H9 (cell line): Measurements from ENCODE around the gene TGFA. TPM values are rescaled to one million over a fixed set of nuclear protein-coding genes. Genes with fewer than 3 reads are reported as not detected.

Source experiments
- DNase-seq: peaks from one replicate; pipeline ENCODE4 v3.0.0-alpha.2; 2017
- H2AFZ ChIP-seq: one replicate; pipeline ENCODE4 v1.6.1; 2013; ENCODE audit warnings: mild to moderate bottlenecking, low read length, control low read depth, moderate library complexity
- H2AK5ac ChIP-seq: 2 replicates; pipeline ENCODE4 v1.6.1; 2013; ENCODE audit warnings: low read length, control low read depth, mixed read lengths; ENCODE audit not compliant: insufficient read length
- H2BK120ac ChIP-seq: one replicate; pipeline ENCODE4 v1.6.1; 2013; ENCODE audit warnings: low read depth, mild to moderate bottlenecking, low read length, control low read depth, inconsistent platforms; ENCODE audit not compliant: poor library complexity, severe bottlenecking
- H2BK12ac ChIP-seq: 2 replicates; pipeline ENCODE4 v1.6.1; 2013; ENCODE audit warnings: low read length, control low read depth, mixed read lengths, low read depth; ENCODE audit not compliant: insufficient read length
- H2BK15ac ChIP-seq: 2 replicates; pipeline ENCODE4 v1.6.1; 2013; ENCODE audit warnings: low read depth, low read length, control low read depth
- H2BK20ac ChIP-seq: one replicate; pipeline ENCODE4 v1.6.1; 2013; ENCODE audit warnings: low read depth, mild to moderate bottlenecking, low read length, control low read depth, inconsistent platforms; ENCODE audit not compliant: poor library complexity, severe bottlenecking
- H2BK5ac ChIP-seq: 2 replicates; pipeline ENCODE4 v1.6.1; 2013; ENCODE audit warnings: low read length, control low read depth, mixed read lengths; ENCODE audit not compliant: insufficient read length
- H3K14ac ChIP-seq: 2 replicates; pipeline ENCODE4 v1.6.1; 2013; ENCODE audit warnings: low read length, control low read depth; ENCODE audit not compliant: insufficient read depth
- H3K18ac ChIP-seq: 2 replicates; pipeline ENCODE4 v1.6.1; 2013; ENCODE audit warnings: low read depth, mild to moderate bottlenecking, mixed read lengths, low read length, control low read depth; ENCODE audit not compliant: insufficient read length
- H3K23ac ChIP-seq: 2 replicates; pipeline ENCODE4 v1.6.1; 2013; ENCODE audit warnings: low read length, control low read depth, mixed read lengths, low read depth; ENCODE audit not compliant: insufficient read length
- H3K23me2 ChIP-seq: 2 replicates; pipeline ENCODE4 v1.6.1; 2013; ENCODE audit warnings: low read depth, mild to moderate bottlenecking, mixed read lengths, low read length, control low read depth; ENCODE audit not compliant: insufficient read length, poor library complexity, severe bottlenecking
- H3K27ac ChIP-seq: 2 replicates; pipeline ENCODE4 v1.5.1; 2013; ENCODE audit warnings: low read length, control low read depth, mixed read lengths, low read depth; ENCODE audit not compliant: insufficient read length
- H3K27me3 ChIP-seq: 2 replicates; pipeline ENCODE4 v1.6.1; 2013; ENCODE audit warnings: low read length, control low read depth, inconsistent platforms; ENCODE audit not compliant: insufficient read depth
- H3K4ac ChIP-seq: 2 replicates; pipeline ENCODE4 v1.6.1; 2013; ENCODE audit warnings: low read depth, mild to moderate bottlenecking, control low read depth, inconsistent platforms, low read length, moderate library complexity
- H3K4me1 ChIP-seq: 2 replicates; pipeline ENCODE4 v1.6.1; 2013; ENCODE audit warnings: low read length, control low read depth, inconsistent platforms; ENCODE audit not compliant: insufficient read depth
- H3K4me2 ChIP-seq: 2 replicates; pipeline ENCODE4 v1.6.1; 2013; ENCODE audit warnings: low read length, control low read depth, mixed read lengths; ENCODE audit not compliant: insufficient read length, insufficient read depth
- H3K56ac ChIP-seq: 2 replicates; pipeline ENCODE4 v1.6.1; 2013; ENCODE audit warnings: low read depth, mild to moderate bottlenecking, mixed read lengths, low read length, control low read depth; ENCODE audit not compliant: insufficient read length
- H3K79me1 ChIP-seq: 2 replicates; pipeline ENCODE4 v1.6.1; 2013; ENCODE audit warnings: low read depth, mild to moderate bottlenecking, moderate library complexity, low read length, control low read depth, inconsistent platforms; ENCODE audit not compliant: insufficient read depth, poor library complexity, severe bottlenecking
- H3K79me2 ChIP-seq: 2 replicates; pipeline ENCODE4 v1.6.1; 2013; ENCODE audit warnings: low read length, control low read depth, inconsistent platforms; ENCODE audit not compliant: insufficient read depth
- H3K9ac ChIP-seq: 2 replicates; pipeline ENCODE4 v1.6.1; 2013; ENCODE audit warnings: low read length, control low read depth, mixed read lengths; ENCODE audit not compliant: insufficient read length; ENCODE audit errors: extremely low read depth
- H3K9me3 ChIP-seq: one replicate; pipeline ENCODE4 v1.6.1; 2013; ENCODE audit warnings: low read depth, low read length, inconsistent platforms; ENCODE audit not compliant: control insufficient read depth
- H3T11ph ChIP-seq: one replicate; pipeline ENCODE4 v1.6.1; 2013; ENCODE audit warnings: mild to moderate bottlenecking, low read length, control low read depth, inconsistent platforms
- H4K20me1 ChIP-seq: one replicate; pipeline ENCODE4 v1.6.1; 2013; ENCODE audit not compliant: control insufficient read depth, insufficient read length, insufficient read depth
- H4K5ac ChIP-seq: 2 replicates; pipeline ENCODE4 v1.6.1; 2013; ENCODE audit warnings: low read depth, mild to moderate bottlenecking, mixed read lengths, low read length, control low read depth; ENCODE audit not compliant: insufficient read length
- H4K8ac ChIP-seq: replicated peaks from 2 replicates; pipeline ENCODE4 v1.6.1; 2013; ENCODE audit warnings: low read length, control low read depth, mixed read lengths, low read depth; ENCODE audit not compliant: insufficient read length
- H4K91ac ChIP-seq: 2 replicates; pipeline ENCODE4 v1.6.1; 2013; ENCODE audit warnings: low read depth, mild to moderate bottlenecking, moderate library complexity, mixed read lengths, low read length, control low read depth; ENCODE audit not compliant: insufficient read length
- H3K27ac Mint-ChIP-seq, 3 experiments: 2 replicates in 2 of 3; 3 replicates in 1 of 3; pipeline ENCODE4 v1.8.0; 2020 to 2021; ENCODE audit warnings: mixed read lengths in 3 of 3, mild to moderate bottlenecking in 1 of 3, moderate library complexity in 1 of 3
- H3K27me3 Mint-ChIP-seq: 2 replicates; pipeline ENCODE4 v1.8.0; 2021; ENCODE audit warnings: low read depth, mild to moderate bottlenecking, moderate library complexity, mixed read lengths
- H3K36me3 Mint-ChIP-seq, 3 experiments: 2 replicates in 2 of 3; 3 replicates in 1 of 3; pipeline ENCODE4 v1.8.0; 2020 to 2021; ENCODE audit warnings: low read depth in 3 of 3, mixed read lengths in 3 of 3; ENCODE audit not compliant: insufficient read depth in 1 of 3
- H3K4me1 Mint-ChIP-seq, 2 experiments: 2 replicates each; pipeline ENCODE4 v1.8.0; 2020; ENCODE audit warnings: mixed read lengths in 2 of 2
- H3K4me3 Mint-ChIP-seq, 2 experiments: 2 replicates in 1 of 2; 3 replicates in 1 of 2; pipeline ENCODE4 v1.8.0; 2020 to 2021; ENCODE audit warnings: mild to moderate bottlenecking in 2 of 2, mixed read lengths in 2 of 2, moderate library complexity in 1 of 2
- H3K9me3 Mint-ChIP-seq, 2 experiments: 2 replicates in 1 of 2; 3 replicates in 1 of 2; pipeline ENCODE4 v1.8.0; 2020; ENCODE audit warnings: mild to moderate bottlenecking in 2 of 2, mixed read lengths in 2 of 2, moderate library complexity in 1 of 2
- CTCF ChIP-seq: fragments of 200-600 bp; sonication (generic); conservative IDR thresholded peaks from 3 replicates; pipeline ENCODE4 v1.8.0; 2021; ENCODE audit warnings: antibody characterized with exemption, mild to moderate bottlenecking
- total RNA-seq: library from RNA; stranded (reverse); gene quantifications from 2 replicates; pipeline ENCODE4 v1.2.1, GENCODE V29; 2021

Gene TGFA
- total RNA-seq, 1 experiment from 2014 or later: 3.3 TPM

- H3K23me2 ChIP-seq: no peaks in the 10 kb centered on the region
- no peak overlapping the region for H2AK5ac ChIP-seq
- H2BK120ac ChIP-seq: no peak overlapping the region
These were observed 48.9 kb downstream of the TGFA start for GRCh38 chr2:70504750-70505149.

More at GRCh38 chr2:70504750-70505149, 48.9 kb downstream of the TGFA start:
- no peak overlapping the region for H3K4ac ChIP-seq
- no peak overlapping the region for H3K27ac ChIP-seq
- no peak overlapping the region for H2BK5ac ChIP-seq
- no peaks in the 10 kb centered on the region for H3K27me3 ChIP-seq
- H3K4me2 ChIP-seq: no peak overlapping the region
- no peak overlapping the region for H4K8ac ChIP-seq
- TF ChIP-seq CTCF: no peak
- H3K79me1 ChIP-seq: no peaks in the 10 kb centered on the region
- H3T11ph ChIP-seq: no peak overlapping the region
- H3K18ac ChIP-seq: no peak overlapping the region
- no peak overlapping the region for H2BK15ac ChIP-seq
- H3K9me3 ChIP-seq: no peaks in the 10 kb centered on the region
- H3K9ac ChIP-seq: no peak overlapping the region
- H4K5ac ChIP-seq: no peak overlapping the region
- Mint-ChIP-seq H3K27ac (no peak overlapping the region), H3K4me3 (no peak overlapping the region), H3K27me3 (no peaks in the 10 kb centered on the region), H3K4me1 (peaks cover 34 to 36% of the 10 kb centered on the region in 2 experiments), H3K9me3 (no peaks in the 10 kb centered on the region), H3K36me3 (no peaks in the 10 kb centered on the region)
- peaks cover 11% of the 10 kb centered on the region for H3K4me1 ChIP-seq
- no peak overlapping the region for H2BK20ac ChIP-seq
- no peaks in the 10 kb centered on the region for H3K79me2 ChIP-seq
- no peak overlapping the region for H3K14ac ChIP-seq
- no peak overlapping the region for H2BK12ac ChIP-seq
- H3K23ac ChIP-seq: no peak overlapping the region
- no peak for DNase-seq
- H4K20me1 ChIP-seq: no peaks in the 10 kb centered on the region
- H2AFZ ChIP-seq: no peak overlapping the region
- H4K91ac ChIP-seq: no peak overlapping the region
- H3K56ac ChIP-seq: no peak overlapping the region
